Sigmoid colon (tissue), 7 donors: ENCODE results near the gene LTBP1. TPM values are rescaled to one million over a fixed set of nuclear protein-coding genes. Genes with fewer than 3 reads are reported as not detected.

Source experiments
- DNase-seq: peaks from one replicate; pipeline ENCODE4 v3.0.0-alpha.2; 2019
- H3K27ac ChIP-seq, 4 donors: fragments of 200-600 bp; sonication (generic); one replicate each; pipeline ENCODE4 v1.5.1; 2016 to 2019; ENCODE audit warnings: mild to moderate bottlenecking in 1 of 4
- H3K27me3 ChIP-seq, 3 donors: fragments of 200-600 bp; sonication (generic); one replicate each; pipeline ENCODE4 v1.5.1; 2019; ENCODE audit warnings: mild to moderate bottlenecking in 1 of 3
- H3K36me3 ChIP-seq, 4 donors: fragments of 200-600 bp; sonication (generic); one replicate each; pipeline ENCODE4 v1.5.1; 2016 to 2019
- H3K4me1 ChIP-seq, 4 donors: fragments of 200-600 bp; sonication (generic); one replicate each; pipeline ENCODE4 v1.5.1; 2017 to 2019
- H3K4me3 ChIP-seq, 4 donors: fragments of 200-600 bp; sonication (generic); one replicate each; pipeline ENCODE4 v1.5.1; 2017 to 2019; ENCODE audit warnings: mild to moderate bottlenecking in 2 of 4, moderate library complexity in 1 of 4
- H3K9me3 ChIP-seq, 4 donors: fragments of 200-600 bp in 3 of 4; sonication (generic) in 3 of 4; one replicate each; pipeline versions ENCODE4 v1.5.1 to v1.6.1; 2013 to 2019
- EP300 ChIP-seq, 4 donors: sonication (generic); formaldehyde crosslinking; IDR thresholded peaks; one replicate each; pipeline ENCODE4 v1.6.1; 2017; ENCODE audit warnings: antibody characterized with exemption in 4 of 4
- POLR2A ChIP-seq, 2 donors: fragments of 450-650 bp; IDR thresholded peaks; one replicate each; pipeline ENCODE4 v1.6.1; 2016; ENCODE audit warnings: antibody characterized with exemption in 2 of 2, mild to moderate bottlenecking in 2 of 2, moderate library complexity in 2 of 2
- POLR2AphosphoS5 ChIP-seq, 4 donors: sonication (generic); formaldehyde crosslinking; IDR thresholded peaks; one replicate each; pipeline ENCODE4 v1.6.1; 2017; ENCODE audit warnings: antibody characterized with exemption in 4 of 4
- WGBS, 2 donors: extraction: QIAGEN DNeasy Blood & Tissue Kit; methylation state at CpG; one replicate each; pipeline ENCODE4 v1.1.7; 2013; 5-methylcytosine and 5-hydroxymethylcytosine counted together
- intact Hi-C: fragments of 100-400 bp; cut with DNase I; formaldehyde crosslinking; loops from one replicate; pipeline ENCODE4 v1.15.1; 2023
- polyA plus RNA-seq, 3 donors: library from polyadenylated mRNA; stranded (reverse); fragments of 200-250 nt; gene quantifications; one replicate each; pipeline ENCODE4 v1.2.3, GENCODE V29; 2013
- total RNA-seq, 4 donors: library from RNA; depleted of rRNA; stranded (reverse); fragments of >200 nt; gene quantifications; one replicate each; pipeline ENCODE4 v1.1.0, GENCODE V29; 2016
- TF ChIP-seq, protein P1 (sequence below), 4 experiments: fragments of 450-650 bp in 3 of 4; fragments of 200-600 bp in 1 of 4; IDR thresholded peaks; one replicate each; pipeline ENCODE4 v1.5.1; 2016 to 2019; ENCODE audit warnings: antibody characterized with exemption in 4 of 4, mild to moderate bottlenecking in 3 of 4, moderate library complexity in 2 of 4
- donor health status: healthy with polysubstance abuse.
- donor health status: Bipolar disorder and iron deficiency.
- donor health status: healthy.

Gene LTBP1
- total and polyA plus RNA-seq, 7 donors = 3.0 to 102 (median 34.2) TPM

DNA sequence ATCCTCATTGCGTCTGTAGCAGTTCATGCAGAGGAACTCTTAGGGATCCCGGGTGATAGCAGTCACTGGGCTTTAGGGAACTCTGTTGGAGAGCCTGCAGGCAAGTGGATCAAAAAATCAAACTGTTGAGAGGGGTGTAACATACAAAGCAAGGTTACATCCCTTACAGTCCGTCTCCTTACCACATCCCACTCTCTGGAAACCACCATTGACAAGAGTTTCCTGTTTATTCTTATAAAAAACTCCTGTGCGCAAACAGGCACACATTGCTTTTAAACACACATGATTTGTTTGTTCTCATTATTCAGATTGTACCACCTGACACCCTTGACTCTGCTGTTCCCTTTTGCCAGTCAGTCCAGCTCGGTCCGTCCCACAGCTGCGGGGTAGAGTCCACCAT, 137.7 kb downstream of the LTBP1 start:
- Histone ChIP-seq H3K4me3 (no peak overlapping the region), H3K36me3 (no peaks in the 10 kb centered on the region), H3K27ac (no peak overlapping the region), H3K27me3 (no peaks in the 10 kb centered on the region), H3K4me1 (peaks cover 0 to 13% (median 12%) of the 10 kb centered on the region in 4 donors), H3K9me3 (no peaks in the 10 kb centered on the region)
- 79 to 90% methylated on average over 7 of the region's 7 CpGs for WGBS, 2 donors
- intact Hi-C loops = no loop called here
- TF ChIP-seq POLR2A (IDR thresholded peaks at IDR 0.05) (no peak), POLR2AphosphoS5 (IDR thresholded peaks at IDR 0.05) (no peak), EP300 (IDR thresholded peaks at IDR 0.05) (no peak)
- TF ChIP-seq, protein P1, sequence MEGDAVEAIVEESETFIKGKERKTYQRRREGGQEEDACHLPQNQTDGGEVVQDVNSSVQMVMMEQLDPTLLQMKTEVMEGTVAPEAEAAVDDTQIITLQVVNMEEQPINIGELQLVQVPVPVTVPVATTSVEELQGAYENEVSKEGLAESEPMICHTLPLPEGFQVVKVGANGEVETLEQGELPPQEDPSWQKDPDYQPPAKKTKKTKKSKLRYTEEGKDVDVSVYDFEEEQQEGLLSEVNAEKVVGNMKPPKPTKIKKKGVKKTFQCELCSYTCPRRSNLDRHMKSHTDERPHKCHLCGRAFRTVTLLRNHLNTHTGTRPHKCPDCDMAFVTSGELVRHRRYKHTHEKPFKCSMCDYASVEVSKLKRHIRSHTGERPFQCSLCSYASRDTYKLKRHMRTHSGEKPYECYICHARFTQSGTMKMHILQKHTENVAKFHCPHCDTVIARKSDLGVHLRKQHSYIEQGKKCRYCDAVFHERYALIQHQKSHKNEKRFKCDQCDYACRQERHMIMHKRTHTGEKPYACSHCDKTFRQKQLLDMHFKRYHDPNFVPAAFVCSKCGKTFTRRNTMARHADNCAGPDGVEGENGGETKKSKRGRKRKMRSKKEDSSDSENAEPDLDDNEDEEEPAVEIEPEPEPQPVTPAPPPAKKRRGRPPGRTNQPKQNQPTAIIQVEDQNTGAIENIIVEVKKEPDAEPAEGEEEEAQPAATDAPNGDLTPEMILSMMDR (IDR thresholded peaks at IDR 0.05) = no peak
- DNase-seq = no peak

DNA sequence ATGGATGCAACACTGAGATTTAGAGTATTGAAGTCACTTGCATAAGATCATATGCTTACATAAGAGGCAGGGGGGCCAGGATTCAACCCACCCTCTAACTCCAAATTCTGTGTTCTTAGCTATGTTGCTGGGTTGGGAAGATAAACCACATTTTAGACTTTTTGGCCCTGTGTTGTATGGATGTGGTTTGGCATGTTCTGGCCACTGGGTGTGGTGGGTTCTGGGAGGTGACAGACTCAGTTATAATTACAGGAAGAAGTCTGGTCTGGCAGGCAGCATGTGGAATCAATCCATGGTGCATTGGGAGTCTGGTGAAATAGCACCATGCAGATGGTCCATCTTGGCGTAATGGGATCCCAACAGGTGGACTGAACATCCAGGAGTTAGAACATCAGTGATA, 138.9 kb downstream of the LTBP1 start:
- intact Hi-C loops = no loop called here
- H3K36me3 ChIP-seq = no peaks in the 10 kb centered on the region
- H3K4me3 ChIP-seq = no peak overlapping the region
- WGBS, 2 donors = 96 to 98% methylated on average over 1 of the region's 1 CpG
- no peak for DNase-seq
- H3K9me3 ChIP-seq = no peaks in the 10 kb centered on the region
- no peaks in the 10 kb centered on the region for H3K27me3 ChIP-seq
- H3K4me1 ChIP-seq = peaks cover 0 to 13% (median 12%) of the 10 kb centered on the region in 4 donors
- no peak overlapping the region for H3K27ac ChIP-seq
- TF ChIP-seq EP300 (IDR thresholded peaks at IDR 0.05) (no peak), POLR2A (IDR thresholded peaks at IDR 0.05) (no peak), POLR2AphosphoS5 (IDR thresholded peaks at IDR 0.05) (no peak)
- TF ChIP-seq, protein P1 (IDR thresholded peaks at IDR 0.05) = no peak

DNA sequence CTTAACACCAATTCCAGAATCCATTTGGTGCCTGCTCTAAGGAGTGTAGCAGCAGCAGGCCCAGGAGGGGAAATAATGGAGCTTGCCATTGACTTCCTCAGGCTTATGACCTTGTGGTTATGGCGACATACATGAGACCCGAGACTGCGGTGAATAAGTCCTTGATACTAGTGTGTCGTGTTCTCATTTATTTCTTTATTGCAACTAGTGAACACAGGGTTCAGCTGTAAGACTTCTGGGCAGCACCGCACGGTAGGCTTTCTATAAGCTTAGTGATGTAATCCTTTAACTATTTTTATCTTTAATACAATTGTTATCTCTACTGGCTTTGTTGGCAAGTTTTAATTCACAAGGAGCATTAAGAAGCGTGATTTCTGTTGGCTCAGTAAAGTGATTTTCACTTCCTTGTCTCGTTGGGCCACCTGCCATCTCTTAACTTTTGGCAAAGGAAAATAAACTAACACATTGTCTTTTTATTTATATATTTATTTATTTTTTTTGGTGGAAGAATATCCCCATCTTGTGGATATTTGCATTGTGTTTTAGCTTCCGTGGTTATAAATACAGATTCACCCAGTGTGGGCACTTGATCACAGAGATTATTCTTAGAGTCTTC, 139.8 kb downstream of the LTBP1 start:
- DNase-seq = no peak
- Histone ChIP-seq H3K36me3 (no peaks in the 10 kb centered on the region), H3K27me3 (no peaks in the 10 kb centered on the region), H3K27ac (no peak overlapping the region), H3K4me3 (no peak overlapping the region), H3K4me1 (peaks cover 0 to 13% (median 12%) of the 10 kb centered on the region in 4 donors), H3K9me3 (no peaks in the 10 kb centered on the region)
- TF ChIP-seq POLR2A (IDR thresholded peaks at IDR 0.05) (no peak), EP300 (IDR thresholded peaks at IDR 0.05) (no peak), POLR2AphosphoS5 (IDR thresholded peaks at IDR 0.05) (no peak)
- TF ChIP-seq, protein P1 (IDR thresholded peaks at IDR 0.05) = no peak
- 12 to 36% methylated on average over 9 of the region's 9 CpGs for WGBS, 2 donors
- intact Hi-C loops = no loop called here

DNA sequence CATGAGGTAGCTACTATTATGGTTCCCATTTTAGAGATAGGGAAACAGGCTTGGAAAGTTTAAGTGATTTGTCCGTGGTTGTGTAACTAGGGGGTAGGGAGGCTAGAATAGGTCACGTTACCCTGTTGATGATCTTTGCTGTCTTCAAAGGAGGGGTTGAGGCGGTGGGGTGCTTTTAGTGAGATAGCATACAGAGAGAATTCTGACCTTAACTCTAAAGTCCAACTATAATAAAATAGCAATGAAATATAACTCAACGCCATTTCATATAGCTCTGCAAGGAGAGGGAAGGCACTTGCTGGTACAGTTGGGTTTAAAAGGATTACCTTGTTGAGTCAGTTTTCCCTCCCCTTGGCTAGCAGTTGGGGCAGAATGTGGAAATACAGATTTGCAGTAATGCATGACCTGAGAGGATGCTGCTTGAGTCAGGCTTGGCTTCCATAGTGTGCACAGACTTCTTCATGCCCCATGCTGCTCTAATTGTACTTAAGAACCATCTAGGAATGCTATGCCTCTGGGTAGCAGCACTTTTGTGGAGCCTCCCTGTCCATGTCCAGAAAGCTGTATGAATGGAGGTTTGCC, 143.9 kb downstream of the LTBP1 start:
- TF ChIP-seq POLR2A (IDR thresholded peaks at IDR 0.05) = no peak
- TF ChIP-seq EP300 (IDR thresholded peaks at IDR 0.05) = no peak
- TF ChIP-seq POLR2AphosphoS5 (IDR thresholded peaks at IDR 0.05) = no peak
- TF ChIP-seq, protein P1 (IDR thresholded peaks at IDR 0.05) = no peak
- Histone ChIP-seq H3K27me3 (no peaks in the 10 kb centered on the region), H3K4me1 (peaks cover 0 to 13% (median 12%) of the 10 kb centered on the region in 4 donors), H3K27ac (peak overlapping the region in 1 of 4 donors; percentile 22), H3K9me3 (peaks cover 0 to 3% (median 0%) of the 10 kb centered on the region in 4 donors), H3K36me3 (no peaks in the 10 kb centered on the region), H3K4me3 (no peak overlapping the region)
- no peak for DNase-seq
- intact Hi-C loops = no loop called here
- 53 to 84% methylated on average over 4 of the region's 4 CpGs for WGBS, 2 donors
